ENCODE data around the gene LRRC61.

The LRRC61 gene

GRCh38 chr7:150361402-150361801 is 38.2 kb downstream of the LRRC61 start:
- peaks cover 32% of the 10 kb centered on the region for H3K4me1 ChIP-seq (ENCODE audit: insufficient read depth, low read length)
- no peak overlapping the region for H3K9ac ChIP-seq (ENCODE audit: low read depth, low read length)
- no peaks in the 10 kb centered on the region for H3K36me3 ChIP-seq (ENCODE audit: insufficient read depth, low read length)
- no peaks in the 10 kb centered on the region for H3K9me3 ChIP-seq (ENCODE audit: control insufficient read depth, insufficient read depth, low read length)

GRCh38 chr7:150361807-150362621 is 38.9 kb downstream of the LRRC61 start:
- H3K4me1 ChIP-seq (ENCODE audit: insufficient read depth, low read length), result peaks cover 32% of the 10 kb centered on the region
- H3K36me3 ChIP-seq (ENCODE audit: insufficient read depth, low read length), result no peaks in the 10 kb centered on the region
- no peaks in the 10 kb centered on the region for H3K9me3 ChIP-seq (ENCODE audit: control insufficient read depth, insufficient read depth, low read length)
- H3K9ac ChIP-seq (ENCODE audit: low read depth, low read length), result no peak overlapping the region

GRCh38 chr7:150363370-150363769 is 40.2 kb downstream of the LRRC61 start:
- Histone ChIP-seq H3K9ac (ENCODE audit: low read depth, low read length) (no peak overlapping the region), H3K4me1 (ENCODE audit: insufficient read depth, low read length) (peaks cover 19% of the 10 kb centered on the region), H3K36me3 (ENCODE audit: insufficient read depth, low read length) (no peaks in the 10 kb centered on the region), H3K9me3 (ENCODE audit: control insufficient read depth, insufficient read depth, low read length) (no peaks in the 10 kb centered on the region)

- no peaks in the 10 kb centered on the region for H3K9me3 ChIP-seq (ENCODE audit: control insufficient read depth, insufficient read depth, low read length)
- no peak overlapping the region for H3K9ac ChIP-seq (ENCODE audit: low read depth, low read length)
- peaks cover 18% of the 10 kb centered on the region for H3K4me1 ChIP-seq (ENCODE audit: insufficient read depth, low read length)
- no peaks in the 10 kb centered on the region for H3K36me3 ChIP-seq (ENCODE audit: insufficient read depth, low read length)
Observed at GRCh38 chr7:150363872-150364271, 40.7 kb downstream of the LRRC61 start.

GRCh38 chr7:150365194-150365593 is 42.0 kb downstream of the LRRC61 start:
- Histone ChIP-seq H3K9me3 (ENCODE audit: control insufficient read depth, insufficient read depth, low read length) (no peaks in the 10 kb centered on the region), H3K4me1 (ENCODE audit: insufficient read depth, low read length) (peaks cover 23% of the 10 kb centered on the region), H3K36me3 (ENCODE audit: insufficient read depth, low read length) (no peaks in the 10 kb centered on the region), H3K9ac (ENCODE audit: low read depth, low read length) (no peak overlapping the region)

- no peaks in the 10 kb centered on the region for H3K9me3 ChIP-seq (ENCODE audit: control insufficient read depth, insufficient read depth, low read length)
- H3K9ac ChIP-seq (ENCODE audit: low read depth, low read length), result no peak overlapping the region
- H3K4me1 ChIP-seq (ENCODE audit: insufficient read depth, low read length), result peaks cover 29% of the 10 kb centered on the region
- H3K36me3 ChIP-seq (ENCODE audit: insufficient read depth, low read length), result peaks cover 5% of the 10 kb centered on the region; the same call in 1 of the 2 replicates
Observed at GRCh38 chr7:150365673-150366398, 42.7 kb downstream of the LRRC61 start.

GRCh38 chr7:150367677-150368095 is 44.5 kb downstream of the LRRC61 start:
- Histone ChIP-seq H3K36me3 (ENCODE audit: insufficient read depth, low read length) (peaks cover 7% of the 10 kb centered on the region; the same call in 1 of the 2 replicates), H3K9ac (ENCODE audit: low read depth, low read length) (peak overlapping the region; percentile 67), H3K9me3 (ENCODE audit: control insufficient read depth, insufficient read depth, low read length) (no peaks in the 10 kb centered on the region), H3K4me1 (ENCODE audit: insufficient read depth, low read length) (peaks cover 15% of the 10 kb centered on the region)

GRCh38 chr7:150368096-150368883 is 45.1 kb downstream of the LRRC61 start, which contains the start of gene REPIN1:
Gene REPIN1, plus strand, starts transcription at chr7:150368822. Its CDS starts 890 bp downstream, at chr7:150369712.
- H3K9me3 ChIP-seq (ENCODE audit: control insufficient read depth, insufficient read depth, low read length), result no peaks in the 10 kb centered on the region

GRCh38 chr7:150368884-150369747 is 46.0 kb downstream of the LRRC61 start:
- Histone ChIP-seq H3K9ac (ENCODE audit: low read depth, low read length) (peak overlapping the region; percentile 67), H3K36me3 (ENCODE audit: insufficient read depth, low read length) (peaks cover 7% of the 10 kb centered on the region; the same call in 1 of the 2 replicates), H3K4me1 (ENCODE audit: insufficient read depth, low read length) (peaks cover 26% of the 10 kb centered on the region), H3K9me3 (ENCODE audit: control insufficient read depth, insufficient read depth, low read length) (no peaks in the 10 kb centered on the region)

More at GRCh38 chr7:150368096-150368883, 45.1 kb downstream of the LRRC61 start, which contains the start of gene REPIN1:
- peaks cover 19% of the 10 kb centered on the region for H3K4me1 ChIP-seq (ENCODE audit: insufficient read depth, low read length)
- H3K36me3 ChIP-seq (ENCODE audit: insufficient read depth, low read length), result peaks cover 7% of the 10 kb centered on the region; the same call in 1 of the 2 replicates
- peak within 1 kb of the TSS; percentile 67 for H3K9ac ChIP-seq (ENCODE audit: low read depth, low read length)

- Histone ChIP-seq H3K4me1 (ENCODE audit: insufficient read depth, low read length) (peaks cover 30% of the 10 kb centered on the region), H3K9ac (ENCODE audit: low read depth, low read length) (peak overlapping the region; percentile 67), H3K9me3 (ENCODE audit: control insufficient read depth, insufficient read depth, low read length) (no peaks in the 10 kb centered on the region), H3K36me3 (ENCODE audit: insufficient read depth, low read length) (peaks cover 7% of the 10 kb centered on the region; the same call in 1 of the 2 replicates)
Observed at GRCh38 chr7:150369748-150370501, 46.8 kb downstream of the LRRC61 start.

GRCh38 chr7:150370612-150371071 is 47.5 kb downstream of the LRRC61 start:
- no peaks in the 10 kb centered on the region for H3K9me3 ChIP-seq (ENCODE audit: control insufficient read depth, insufficient read depth, low read length)
- peaks cover 7% of the 10 kb centered on the region; the same call in 1 of the 2 replicates for H3K36me3 ChIP-seq (ENCODE audit: insufficient read depth, low read length)
- no peak overlapping the region for H3K9ac ChIP-seq (ENCODE audit: low read depth, low read length)
- peaks cover 30% of the 10 kb centered on the region for H3K4me1 ChIP-seq (ENCODE audit: insufficient read depth, low read length)

- Histone ChIP-seq H3K4me1 (ENCODE audit: insufficient read depth, low read length) (peaks cover 32% of the 10 kb centered on the region), H3K9ac (ENCODE audit: low read depth, low read length) (no peak overlapping the region), H3K9me3 (ENCODE audit: control insufficient read depth, insufficient read depth, low read length) (no peaks in the 10 kb centered on the region), H3K36me3 (ENCODE audit: insufficient read depth, low read length) (peaks cover 7% of the 10 kb centered on the region; the same call in 1 of the 2 replicates)
Observed at GRCh38 chr7:150371131-150371995, 48.2 kb downstream of the LRRC61 start.
